GM19043 (cell line): ENCODE measurements around the gene LARGE1.
"Not testable (repeated sequence)": the region's sequence is repeated elsewhere in the genome, so short reads cannot be mapped to it uniquely, and the experiment has no call there.

ENCODE experiments used
- ATAC-seq: cut with Tn5 transposase; IDR thresholded peaks from one replicate; pipeline ENCODE4 v1.9.1; 2021; ENCODE audit warnings: low read depth; ENCODE audit not compliant: unreplicated experiment

LARGE1 gene

DNA sequence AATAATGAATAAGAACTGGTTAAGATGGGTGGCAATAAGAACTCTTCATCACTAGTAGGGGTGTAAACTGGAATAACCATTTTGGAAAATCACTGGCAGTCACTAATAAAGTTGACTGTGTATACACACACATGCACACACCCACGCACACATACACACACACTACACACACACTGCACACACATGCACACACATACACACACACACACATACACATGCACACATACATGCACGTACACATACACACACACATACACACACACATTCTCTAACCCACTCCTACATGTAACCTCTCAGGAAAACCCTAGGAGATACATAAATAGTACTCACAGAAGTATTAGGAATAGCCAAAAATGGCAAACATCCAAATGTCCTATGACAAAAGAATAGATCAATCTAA is 455.6 kb downstream of the LARGE1 start:
- no peak for ATAC-seq

DNA sequence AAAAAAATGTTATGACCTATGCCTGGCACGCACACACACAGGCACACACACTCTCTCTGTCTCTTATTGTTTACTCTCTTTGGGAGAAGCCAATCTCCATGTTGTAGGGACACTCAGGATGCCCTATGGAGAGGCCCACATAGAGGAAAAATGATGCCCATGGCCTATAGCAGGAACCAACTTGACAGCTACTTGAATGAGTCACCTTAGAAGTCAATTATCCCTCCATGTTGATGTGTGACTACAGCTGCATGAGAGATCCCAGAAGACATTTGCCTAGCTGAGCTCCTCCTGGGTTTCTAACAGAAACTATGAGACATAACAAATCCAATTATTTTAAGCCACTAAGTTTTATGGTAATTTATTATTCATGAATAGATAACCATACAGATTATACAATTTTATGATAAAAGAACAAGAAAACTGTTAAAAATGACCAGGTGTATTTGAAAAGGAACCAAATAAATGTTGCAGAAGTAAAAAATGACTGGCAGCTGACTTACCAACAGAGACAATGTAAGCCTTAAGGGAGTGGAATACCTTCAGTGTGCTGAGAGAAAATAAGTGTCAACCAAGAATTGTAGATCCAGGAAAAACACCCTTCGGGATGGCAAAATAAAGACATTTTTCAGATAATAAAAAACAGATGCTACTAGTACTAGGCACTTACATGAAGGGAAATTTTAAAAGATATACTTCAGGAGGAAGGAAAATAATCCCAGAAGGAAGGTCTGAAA is 458.4 kb downstream of the LARGE1 start:
- no peak for ATAC-seq

DNA sequence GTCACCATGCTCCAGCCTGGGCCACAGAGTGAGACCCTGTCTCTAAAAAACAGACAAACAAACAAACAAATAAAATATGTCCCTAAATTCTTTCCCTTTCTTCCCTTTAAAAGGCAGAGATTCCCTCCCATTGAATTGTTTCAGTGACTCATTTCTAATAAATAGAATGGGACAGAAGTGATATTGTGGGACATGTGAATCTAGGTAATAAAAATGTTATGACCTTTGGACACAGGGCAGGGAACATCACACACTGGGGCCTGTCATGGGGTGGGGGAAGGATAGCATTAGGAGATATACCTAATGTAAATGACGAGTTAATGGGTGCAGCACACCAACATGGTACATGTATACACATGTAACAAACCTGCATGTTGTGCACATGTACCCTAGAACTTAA is 459.0 kb downstream of the LARGE1 start:
- ATAC-seq = not testable (repeated sequence)

DNA sequence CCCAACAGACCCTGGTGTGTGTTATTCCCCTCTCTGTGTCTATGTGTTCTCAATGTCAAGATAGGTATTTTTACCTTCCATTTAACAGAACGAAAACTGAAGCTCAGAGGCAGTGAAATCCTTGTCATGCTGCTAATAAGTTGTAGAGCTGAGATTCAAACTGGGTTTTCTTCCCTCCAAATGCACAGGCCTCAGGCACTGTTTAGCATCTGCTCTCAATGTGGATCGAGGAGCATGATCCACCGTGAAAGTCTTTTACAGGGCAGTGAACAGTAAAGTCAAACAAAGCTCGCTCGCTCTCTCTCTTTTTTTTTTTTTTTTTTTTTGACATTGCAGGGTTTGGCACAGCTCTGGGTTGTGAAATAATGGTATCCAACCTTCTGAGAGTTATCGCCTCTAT is 461.1 kb downstream of the LARGE1 start:
- ATAC-seq = no peak

DNA sequence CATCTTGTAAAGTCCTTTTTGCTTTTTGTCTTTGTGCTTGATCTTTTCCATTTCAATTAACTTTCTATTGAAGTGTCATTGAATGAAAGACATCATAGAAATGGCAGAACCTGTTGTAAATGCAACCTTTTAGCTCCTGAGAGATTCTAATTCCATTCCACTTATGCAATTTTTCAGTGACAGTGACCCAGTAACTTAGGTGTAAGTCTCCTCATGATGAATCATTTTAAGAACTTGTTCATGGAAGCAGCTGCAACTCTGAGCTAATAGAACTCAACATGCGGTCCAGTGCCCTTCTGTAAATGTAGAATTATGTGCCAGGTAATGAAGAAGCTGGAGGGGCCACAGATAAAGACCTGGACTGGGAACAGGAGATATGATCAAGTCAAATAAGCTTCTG is 463.8 kb downstream of the LARGE1 start:
- no peak for ATAC-seq

DNA sequence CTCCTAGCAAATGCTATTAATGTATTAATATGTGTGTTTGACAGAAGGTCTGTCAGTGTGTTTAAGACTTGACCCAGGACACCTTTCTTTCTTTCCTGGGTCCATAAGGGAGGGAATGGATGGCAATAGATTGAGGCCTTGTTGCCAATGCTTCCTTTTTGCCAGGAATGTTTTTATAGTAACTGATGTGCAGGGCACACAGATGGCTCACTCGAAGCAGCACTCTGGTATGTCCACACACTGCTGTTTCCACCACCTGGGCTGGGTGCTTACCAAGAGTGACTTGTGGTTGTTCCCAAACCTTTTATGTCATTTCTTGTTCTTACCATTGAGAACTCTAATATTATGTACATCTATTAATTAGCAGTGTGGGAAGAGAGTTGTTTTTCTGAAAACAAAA is 465.2 kb downstream of the LARGE1 start:
- no peak for ATAC-seq

DNA sequence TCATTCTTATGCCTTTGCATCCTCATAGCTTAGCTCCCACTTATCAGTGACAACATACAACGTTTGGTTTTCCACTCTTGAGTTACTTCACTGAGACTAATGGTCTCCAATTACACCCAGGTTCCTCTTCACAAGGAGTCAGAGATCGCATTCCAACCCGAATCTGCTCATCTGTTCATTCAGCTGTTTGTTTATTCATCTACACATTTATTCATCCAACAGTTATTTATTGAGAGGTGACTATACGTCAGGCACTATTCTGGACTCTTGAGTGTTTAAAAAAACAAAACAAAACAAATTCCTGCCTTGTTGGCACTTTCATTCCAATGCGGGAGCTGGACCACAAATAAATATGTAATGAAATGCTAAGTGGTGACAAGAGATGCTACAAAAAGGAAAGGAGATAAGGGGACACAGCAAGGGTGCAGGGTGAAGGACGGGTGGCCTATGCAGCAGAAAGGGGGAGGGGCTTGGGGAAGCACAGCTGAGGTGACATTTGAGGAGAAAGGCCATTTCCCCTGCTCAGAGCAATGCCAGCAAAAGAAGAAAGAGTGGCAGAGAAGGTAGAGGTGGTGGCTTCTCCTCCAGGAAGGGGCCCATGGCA is 468.3 kb downstream of the LARGE1 start:
- no peak for ATAC-seq

DNA sequence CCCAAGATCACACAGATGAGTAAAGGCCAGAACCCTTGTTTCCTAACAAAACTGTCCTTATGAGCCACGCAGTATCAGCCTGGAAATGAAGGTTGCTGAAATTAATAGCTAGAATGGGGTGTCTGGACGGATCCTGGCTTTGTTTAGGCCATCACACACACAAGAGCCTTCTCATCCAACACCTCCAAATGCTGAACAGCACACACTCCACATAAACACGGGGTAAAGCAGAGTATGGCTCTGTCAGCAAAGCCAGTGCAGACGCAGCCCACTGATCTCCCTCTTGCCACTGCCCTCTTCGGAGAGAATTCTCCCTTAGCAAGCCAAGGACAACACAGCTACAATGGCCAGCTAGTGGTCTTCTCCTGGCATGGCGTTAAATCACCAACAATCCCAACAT is 469.5 kb downstream of the LARGE1 start:
- no peak for ATAC-seq

DNA sequence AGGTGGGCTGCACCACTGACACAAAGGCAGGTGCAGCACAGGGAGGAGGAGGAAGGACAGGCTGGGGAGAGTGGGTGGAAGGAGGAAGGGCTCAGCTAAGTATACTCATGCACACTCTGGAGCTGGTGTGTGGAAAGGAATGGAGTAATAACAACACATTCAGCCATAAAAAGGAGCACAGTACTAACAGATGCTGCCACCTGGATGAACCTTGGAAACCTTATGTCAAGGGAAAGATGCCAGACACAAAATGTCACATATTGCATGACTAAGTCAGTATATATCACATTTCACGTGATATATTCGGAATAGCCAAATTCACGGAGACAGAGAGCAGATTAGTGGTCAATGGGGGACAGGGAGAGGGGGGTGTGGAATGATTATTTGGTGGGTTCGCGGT is 472.5 kb downstream of the LARGE1 start:
- ATAC-seq = no peak

DNA sequence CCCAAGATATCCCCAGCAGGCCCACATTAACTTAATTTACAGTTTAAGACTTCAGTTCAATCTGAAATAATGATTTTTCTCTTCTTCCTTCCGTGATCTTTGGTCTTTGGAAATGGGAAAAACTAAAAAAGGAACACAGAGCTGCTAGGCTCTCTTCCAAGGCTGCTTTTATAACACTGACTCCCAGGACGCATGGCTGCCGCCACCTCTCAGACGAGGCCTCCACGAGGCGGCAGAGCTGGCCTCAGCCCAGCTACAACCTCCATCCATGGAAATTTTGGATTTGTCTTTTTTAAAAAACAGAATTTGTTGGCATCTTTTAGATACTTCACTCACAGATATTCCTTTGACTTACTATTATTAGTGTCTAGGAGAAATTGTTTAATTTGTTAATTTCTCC is 476.6 kb downstream of the LARGE1 start:
- ATAC-seq = no peak

DNA sequence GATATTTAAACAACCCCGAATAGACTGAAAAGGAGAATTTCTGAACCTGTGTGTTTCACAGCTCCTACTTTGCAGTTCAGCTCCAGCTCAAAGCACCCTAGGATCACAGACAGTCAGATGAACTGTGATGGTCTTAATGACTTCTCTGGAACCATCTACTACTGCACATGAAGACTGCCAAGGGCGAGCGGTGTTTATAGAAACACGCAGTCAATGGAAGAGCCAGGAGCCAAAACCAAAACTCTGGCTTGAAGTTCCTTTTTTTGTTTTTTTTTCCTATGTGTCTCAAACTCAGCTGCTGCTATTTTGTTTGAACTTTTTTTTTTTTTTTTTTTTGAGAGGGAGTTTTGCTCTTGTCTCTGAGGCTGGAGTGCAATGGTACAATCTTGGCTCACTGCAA is 479.5 kb downstream of the LARGE1 start:
- ATAC-seq = no peak

DNA sequence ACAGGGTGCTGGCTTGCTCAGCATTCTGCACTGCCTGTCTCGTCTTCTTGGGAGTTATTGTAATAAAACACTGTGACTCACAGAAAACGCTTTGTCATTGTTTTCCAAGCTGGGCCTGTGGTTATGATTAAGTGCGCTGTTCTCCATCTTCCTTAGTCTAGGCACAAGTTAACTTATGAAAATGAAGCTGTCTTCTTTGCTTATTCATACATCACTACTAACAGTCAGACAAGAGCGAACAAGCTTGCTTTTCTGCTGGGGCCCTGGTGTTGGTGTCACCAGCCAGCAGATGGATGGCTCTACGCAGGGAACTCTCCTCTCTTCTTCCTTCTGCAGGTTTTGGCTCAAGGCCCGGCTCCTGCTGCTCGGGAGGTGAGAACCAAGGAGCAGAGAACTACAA is 482.0 kb downstream of the LARGE1 start:
- no peak for ATAC-seq

DNA sequence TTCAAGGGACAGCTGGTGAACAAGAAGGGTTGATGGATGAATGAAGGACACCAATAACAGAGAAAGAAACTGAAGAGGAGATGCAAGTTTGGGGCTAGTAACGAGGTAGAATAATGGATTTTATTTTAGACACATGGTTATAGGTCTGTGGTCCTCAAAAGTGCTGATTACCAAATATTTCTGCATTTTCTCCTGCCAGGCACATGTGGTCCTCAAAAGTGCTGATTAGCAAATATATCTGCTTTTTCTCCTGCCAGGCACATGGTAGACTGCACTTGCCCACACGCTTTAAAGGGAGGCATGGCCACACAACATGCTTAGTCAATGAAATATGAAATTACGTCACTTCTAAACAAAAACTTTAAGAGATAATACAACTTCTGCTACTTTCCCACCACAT is 489.0 kb downstream of the LARGE1 start:
- ATAC-seq = no peak

DNA sequence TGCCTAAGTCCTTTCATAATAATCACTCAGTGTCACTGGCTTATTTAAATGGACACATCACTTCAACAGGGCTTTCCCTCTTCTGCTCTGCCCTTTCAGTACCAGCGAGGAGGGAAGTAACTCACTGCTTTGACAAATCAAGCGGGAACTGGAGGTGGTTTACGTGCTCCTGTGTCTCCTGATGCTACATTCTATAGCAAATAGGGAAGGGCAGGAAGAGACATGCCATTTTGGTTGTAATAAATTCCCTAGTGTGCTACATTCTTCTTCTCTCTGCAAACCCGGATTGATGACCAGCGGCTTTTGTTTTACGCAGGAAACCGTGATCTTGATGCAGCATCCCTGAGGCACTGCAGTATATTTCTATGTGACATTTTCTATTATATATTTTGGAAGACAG is 491.0 kb downstream of the LARGE1 start:
- ATAC-seq = no peak

DNA sequence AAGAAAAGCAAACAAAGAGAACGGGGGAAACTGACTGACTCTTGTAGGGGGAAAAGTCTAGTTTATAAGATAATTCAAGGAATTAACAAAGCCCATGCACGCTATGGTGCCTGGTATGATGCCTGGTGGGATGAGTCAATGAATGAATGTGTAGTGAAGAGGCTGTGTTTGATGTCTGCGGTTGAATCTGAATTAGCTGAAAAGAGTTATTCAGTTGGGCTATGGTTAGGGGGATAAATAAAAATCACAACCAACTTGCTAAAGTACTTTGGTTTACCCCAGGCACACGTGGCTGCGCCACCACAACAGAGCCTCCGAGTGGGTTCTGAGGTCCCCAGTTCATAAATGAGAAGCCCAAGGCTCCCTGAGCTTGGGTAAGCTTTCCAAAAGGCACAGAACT is 492.8 kb downstream of the LARGE1 start:
- no peak for ATAC-seq

DNA sequence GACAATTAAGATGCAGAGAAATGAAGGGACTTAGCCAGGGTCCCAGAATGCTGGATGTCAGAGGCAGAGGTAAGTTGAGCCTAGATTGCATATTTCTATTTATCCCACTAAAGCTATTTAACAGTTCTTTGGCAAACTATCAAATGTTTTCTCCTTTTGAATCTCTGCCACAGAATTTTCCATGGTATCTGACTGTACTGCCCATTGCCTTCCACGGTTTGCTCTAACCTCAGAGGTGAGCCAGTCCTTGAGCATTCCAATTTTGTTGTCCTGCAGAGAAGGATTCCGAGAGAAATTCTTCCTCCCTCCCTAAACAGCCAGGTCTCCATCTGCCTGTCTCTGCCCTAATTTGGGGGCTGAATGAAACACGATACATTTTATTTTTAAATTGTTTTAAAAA is 493.8 kb downstream of the LARGE1 start:
- no peak for ATAC-seq

DNA sequence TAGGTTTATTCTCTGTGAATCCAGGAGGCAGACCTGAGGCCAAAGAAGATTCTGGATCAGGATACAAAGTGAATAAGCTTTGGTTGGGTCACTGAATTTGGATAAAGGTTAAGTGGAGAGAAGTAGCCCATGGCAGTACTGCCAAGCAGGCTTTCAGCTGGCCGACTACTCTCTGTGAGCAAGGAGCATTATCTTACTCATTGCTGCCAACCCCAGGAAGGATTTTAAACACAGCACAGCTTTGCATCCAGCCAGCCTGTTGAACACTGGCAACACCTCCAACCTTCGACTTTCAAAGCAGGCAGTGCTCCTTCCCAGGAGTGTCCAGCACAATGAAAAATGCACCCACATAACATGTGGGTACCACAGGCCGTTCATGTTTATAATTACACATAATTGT is 498.4 kb downstream of the LARGE1 start:
- no peak for ATAC-seq

DNA sequence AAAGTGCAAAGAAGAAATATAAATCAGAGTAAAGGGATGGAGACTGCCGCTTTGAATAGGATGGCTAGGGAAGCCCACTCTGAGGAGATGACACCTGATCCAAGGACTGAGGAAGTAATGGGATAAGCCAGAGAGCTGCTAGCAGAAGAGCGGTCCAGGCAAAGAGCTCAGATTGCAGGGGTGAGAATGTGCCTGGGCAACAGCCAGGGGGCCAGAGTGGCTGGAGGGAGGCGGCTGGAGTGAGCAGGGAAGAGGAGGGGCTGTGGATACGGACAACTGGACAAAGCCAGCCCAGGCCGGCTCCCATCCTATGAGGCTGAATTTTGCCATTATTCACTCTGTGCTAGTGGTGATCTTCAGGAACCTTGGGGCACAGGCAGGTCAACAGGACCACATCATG is 501.8 kb downstream of the LARGE1 start:
- ATAC-seq = no peak

DNA sequence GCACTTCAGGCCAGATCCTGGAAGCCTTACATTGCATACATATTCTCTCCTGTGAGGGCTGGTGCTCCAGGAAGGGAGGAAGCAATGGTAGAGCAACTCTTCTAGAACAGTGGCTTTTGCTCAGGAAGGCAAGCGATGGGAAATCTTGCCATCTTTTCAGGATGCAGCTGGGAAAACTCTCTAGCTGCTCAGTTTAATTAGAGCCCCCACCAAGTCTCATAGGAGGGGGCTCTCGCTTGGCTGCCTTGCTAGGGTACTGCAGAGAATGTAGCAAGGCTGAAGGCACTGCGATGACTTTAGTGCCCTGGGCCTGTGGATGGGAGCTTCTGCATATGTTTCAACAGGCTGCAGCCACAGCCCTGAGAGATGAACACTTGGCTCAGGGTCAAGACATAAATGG is 504.9 kb downstream of the LARGE1 start:
- ATAC-seq = no peak

DNA sequence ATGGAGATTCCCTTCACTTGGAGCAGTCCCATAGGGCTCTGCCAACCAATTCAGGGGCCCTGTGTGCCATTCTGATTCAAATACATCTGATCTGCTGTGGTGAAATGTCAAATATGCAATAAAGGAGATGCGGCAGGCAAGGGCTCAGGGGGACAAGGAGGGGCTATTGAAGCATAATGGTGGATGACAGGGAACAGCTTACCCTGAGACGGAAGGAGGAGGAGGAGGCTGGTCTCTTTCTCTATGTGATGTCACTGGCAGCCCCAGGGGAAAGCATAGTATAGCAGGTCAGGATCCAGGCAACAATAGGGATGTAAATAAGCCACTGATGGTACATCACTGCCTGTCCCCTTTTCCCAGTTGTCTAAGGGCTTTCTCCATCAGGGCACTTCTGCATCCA is 511.2 kb downstream of the LARGE1 start:
- no peak for ATAC-seq

DNA sequence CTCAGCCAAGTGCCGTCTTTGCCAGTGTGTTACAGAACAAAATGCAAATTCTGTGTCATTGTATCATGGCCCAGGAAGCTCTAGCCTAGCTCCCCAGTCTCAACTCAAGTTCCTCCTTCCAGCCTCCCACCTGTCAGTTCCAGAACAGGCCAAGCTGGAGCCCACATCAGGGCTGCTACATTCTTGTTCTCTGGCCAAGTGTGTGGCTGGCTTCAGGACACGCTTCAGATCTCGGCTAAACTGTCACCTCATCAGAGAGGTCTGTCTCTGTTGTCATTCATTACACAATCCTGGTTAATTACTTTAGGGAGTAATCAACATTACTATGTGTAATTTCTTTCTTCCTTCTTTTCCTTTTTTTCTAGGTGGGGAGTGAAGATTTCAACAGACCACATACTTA is 515.1 kb downstream of the LARGE1 start:
- no peak for ATAC-seq

DNA sequence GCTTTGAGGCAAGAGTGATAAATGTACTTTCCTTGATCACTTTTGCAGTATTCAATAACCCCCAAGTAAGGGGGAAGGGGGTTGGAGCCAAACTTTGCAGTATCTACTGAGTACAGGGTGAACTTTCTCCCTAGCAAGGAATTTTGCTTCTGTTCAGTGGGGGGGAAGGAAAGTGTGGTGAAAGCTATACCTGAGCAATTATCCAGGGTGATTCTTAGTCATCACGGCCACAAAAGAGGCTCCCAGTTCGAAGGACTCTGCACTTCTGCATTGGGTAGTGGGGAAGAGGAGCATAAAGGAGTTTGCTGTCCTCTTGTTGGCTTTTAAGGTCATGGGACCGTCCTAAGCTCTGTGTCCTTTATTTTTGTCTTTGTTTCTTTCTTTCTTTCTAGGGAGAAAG is 515.6 kb downstream of the LARGE1 start:
- ATAC-seq = no peak

DNA sequence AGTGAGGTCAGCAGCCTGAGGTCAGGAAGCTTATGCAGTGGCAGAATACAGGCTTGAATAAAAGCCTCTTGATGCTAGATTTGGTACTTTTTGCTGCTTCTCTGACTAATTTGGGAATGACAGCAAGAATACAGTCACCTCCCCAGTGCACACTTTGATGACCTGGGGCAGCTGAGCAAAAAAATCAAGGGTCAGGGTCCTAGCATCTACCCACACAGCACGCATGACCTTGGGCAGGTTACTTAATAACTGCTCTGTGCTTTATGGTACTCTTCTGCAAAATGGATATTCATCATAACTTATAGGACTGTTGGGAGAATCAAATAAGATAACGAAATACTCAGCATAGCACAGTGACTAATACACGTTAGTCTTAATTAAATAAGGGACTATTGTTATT is 518.0 kb downstream of the LARGE1 start:
- no peak for ATAC-seq
